GM10248 (cell line): Measurements from ENCODE around the gene SPINK9.

ENCODE experiments used
- CTCF ChIA-PET: fragments of 300-600 bp; sonication (Branson Sonifier 250); formaldehyde crosslinking; extraction: SDS; loops from one replicate; lab custom pipeline; 2021; ENCODE audit warnings: antibody characterized with exemption; lab: Yijun Ruan, JAX
- POLR2A ChIA-PET: fragments of 350-650 bp; sonication (Branson Sonifier 250); formaldehyde crosslinking; extraction: SDS; loops from one replicate; lab custom pipeline; 2020; ENCODE audit warnings: antibody characterized with exemption; lab: Yijun Ruan, JAX
- DNase-seq: peaks from one replicate; pipeline ENCODE4 v3.0.0; 2012; ENCODE audit errors: extremely low spot score
- CTCF ChIP-seq: IDR thresholded peaks from 2 replicates; pipeline ENCODE4 v1.5.1; 2012; ENCODE audit warnings: mild to moderate bottlenecking, low read depth; ENCODE audit errors: extremely low read depth, missing control alignments, control extremely low read depth

The SPINK9 gene

GRCh38 chr5:148336704-148337435 is 1.5 kb downstream of the SPINK9 start:
- no peak for DNase-seq
- CTCF ChIA-PET = interaction anchor here (1.3 to 1.5 kb wide), 3 partner anchors 9 to 147 kb away, joined by 3 read pairs; no protein-coding TSS in a partner anchor
- POLR2A ChIA-PET = no interaction called here
- TF ChIP-seq CTCF = no peak

GRCh38 chr5:148342371-148343045 is 7.1 kb downstream of the SPINK9 start:
- TF ChIP-seq CTCF = no peak
- CTCF ChIA-PET = no interaction called here

GRCh38 chr5:148343046-148343407 is 7.7 kb downstream of the SPINK9 start:
- CTCF ChIA-PET = no interaction called here
- no peak for TF ChIP-seq CTCF
- POLR2A ChIA-PET = no interaction called here

More at GRCh38 chr5:148342371-148343045, 7.1 kb downstream of the SPINK9 start:
- DNase-seq = no peak
- POLR2A ChIA-PET = no interaction called here

GRCh38 chr5:148343603-148344487 is 8.5 kb downstream of the SPINK9 start:
- POLR2A ChIA-PET = no interaction called here
- CTCF ChIA-PET = no interaction called here
- TF ChIP-seq CTCF = no peak
- no peak for DNase-seq

More at GRCh38 chr5:148343046-148343407, 7.7 kb downstream of the SPINK9 start:
- no peak for DNase-seq

- DNase-seq = no peak
- TF ChIP-seq CTCF = no peak
- CTCF ChIA-PET = interaction anchor here (1.5 to 2.0 kb wide), 2 partner anchors 13 to 14 kb away, joined by 4 to 5 read pairs; partner anchors contain the start of gene SPINK9
- POLR2A ChIA-PET = no interaction called here
Measured at GRCh38 chr5:148347706-148348105, 12.3 kb downstream of the SPINK9 start.

GRCh38 chr5:148352696-148353095 is 17.3 kb downstream of the SPINK9 start:
- TF ChIP-seq CTCF = no peak
- ChIA-PET POLR2A (no interaction called here), CTCF (interaction anchor here (1.2 kb wide), 1 partner anchor 173 kb away, joined by 3 read pairs; no protein-coding TSS in a partner anchor)
- no peak for DNase-seq
